Naive B cell (primary cell): ENCODE data around the gene UNK. TPM values are rescaled to one million over a fixed set of nuclear protein-coding genes. Genes with fewer than 3 reads are reported as not detected.

ENCODE experiments used
- ATAC-seq, 2 donors: fragments of 150-1000 bp; cut with Tn5 transposase; 2 replicates each; pipeline ENCODE4 v1.10.0; 2021; ENCODE audit warnings: low read depth in 2 of 2, mild to moderate bottlenecking in 2 of 2, moderate library complexity in 2 of 2
- DNase-seq: peaks from one replicate; pipeline ENCODE4 v3.0.0; 2022
- H3K27ac Mint-ChIP-seq, 6 donors: one replicate each; pipeline ENCODE4 v1.8.0; 2020 to 2022; ENCODE audit warnings: mild to moderate bottlenecking in 6 of 6, mixed read lengths in 6 of 6, moderate library complexity in 5 of 6, inconsistent platforms in 2 of 6
- H3K27me3 Mint-ChIP-seq, 3 donors: one replicate each; pipeline ENCODE4 v1.8.0; 2021 to 2022; ENCODE audit warnings: mixed read lengths in 3 of 3, mild to moderate bottlenecking in 1 of 3
- H3K36me3 Mint-ChIP-seq, 2 donors: one replicate each; pipeline ENCODE4 v1.8.0; 2020 to 2022; ENCODE audit warnings: mixed read lengths in 2 of 2, inconsistent platforms in 1 of 2, mild to moderate bottlenecking in 1 of 2
- H3K4me1 Mint-ChIP-seq, 3 donors: one replicate each; pipeline ENCODE4 v1.8.0; 2020 to 2022; ENCODE audit warnings: mixed read lengths in 3 of 3, inconsistent platforms in 1 of 3, mild to moderate bottlenecking in 1 of 3, moderate library complexity in 1 of 3
- H3K4me3 Mint-ChIP-seq, 8 donors: one replicate each; pipeline ENCODE4 v1.8.0; 2020 to 2022; ENCODE audit warnings: mild to moderate bottlenecking in 8 of 8, mixed read lengths in 8 of 8, moderate library complexity in 8 of 8, inconsistent platforms in 2 of 8
- H3K9me3 Mint-ChIP-seq, 7 donors: one replicate each; pipeline ENCODE4 v1.8.0; 2020 to 2022; ENCODE audit warnings: mixed read lengths in 7 of 7, mild to moderate bottlenecking in 5 of 7, inconsistent platforms in 2 of 7, moderate library complexity in 1 of 7
- polyA plus RNA-seq, 6 donors: library from polyadenylated mRNA; unstranded; fragments of 300-500 nt; fragmentation: Illumina TruSeq; gene quantifications; one replicate each; pipeline ENCODE4 v1.2.3, GENCODE V29; 2021; ENCODE audit warnings: low read depth in 6 of 6

Gene UNK
- polyA plus RNA-seq, 6 donors from 2014 or later = 31.1 to 50.1 (median 37.7) TPM

- Mint-ChIP-seq H3K36me3 (no peaks in the 10 kb centered on the region), H3K27me3 (peaks cover 0 to 20% (median 10%) of the 10 kb centered on the region in 3 donors), H3K4me3 (peak overlapping the region in 2 of 8 donors; percentile 32 to 81), H3K4me1 (peaks cover 20 to 31% (median 23%) of the 10 kb centered on the region in 3 donors), H3K27ac (no peak overlapping the region), H3K9me3 (no peaks in the 10 kb centered on the region)
- no peak for DNase-seq
- ATAC-seq = no peak
Observed at GRCh38 chr17:75874323-75875181, 89.9 kb downstream of the UNK start.

Other genes with a start within 250 kb of the UNK start
- gene MYO15B, start 197.0 kb upstream of the UNK start, polyA plus RNA-seq = 1 to 10 TPM; 2.9 to 5.9 (median 3.5) TPM
- gene SMIM5, start 151.4 kb upstream of the UNK start, polyA plus RNA-seq = 1 to 10 TPM in 2 of 6 donors, under 1 TPM in 2, not detected in 2; 0.24 to 1.3 (median 1.1) TPM
- 10 to 100 TPM in 5 of 6 donors, 1 to 10 TPM in 1; 3.6 to 29.4 (median 16.3) TPM for gene RECQL5, start 117.7 kb upstream of the UNK start, polyA plus RNA-seq
- gene SAP30BP, start 117.5 kb upstream of the UNK start, polyA plus RNA-seq = 100 to 1,000 TPM in 1 of 6 donors, 10 to 100 TPM in 5; 72.3 to 105 (median 95.6) TPM
- 1 to 10 TPM in 2 of 6 donors, under 1 TPM in 2, not detected in 2; 0.67 to 1.6 (median 1.1) TPM for gene ITGB4, start 63.3 kb upstream of the UNK start, polyA plus RNA-seq
- 10 to 100 TPM in 4 of 6 donors, 1 to 10 TPM in 2; 8.3 to 21.9 (median 14.6) TPM for gene GALK1, start 19.6 kb upstream of the UNK start, polyA plus RNA-seq
- 10 to 100 TPM; 11.5 to 31.5 (median 20.5) TPM for gene UNC13D, start 59.6 kb downstream of the UNK start, polyA plus RNA-seq
- gene WBP2, start 70.5 kb downstream of the UNK start, polyA plus RNA-seq = 100 to 1,000 TPM in 2 of 6 donors, 10 to 100 TPM in 4; 73.4 to 134 (median 87.6) TPM
- 1 to 10 TPM in 3 of 6 donors, under 1 TPM in 2, not detected in 1; 0.97 to 2.2 (median 1.7) TPM for gene TRIM47, start 93.8 kb downstream of the UNK start, polyA plus RNA-seq
- 10 to 100 TPM; 15.4 to 33.0 (median 23.4) TPM for gene TRIM65, start 112.1 kb downstream of the UNK start, polyA plus RNA-seq
- gene MRPL38, start 120.1 kb downstream of the UNK start, polyA plus RNA-seq = 10 to 100 TPM; 47.3 to 68.8 (median 59.7) TPM
- gene FBF1, start 156.2 kb downstream of the UNK start, polyA plus RNA-seq = 1 to 10 TPM; 1.5 to 5.0 (median 2.9) TPM
- gene ACOX1, start 194.4 kb downstream of the UNK start, polyA plus RNA-seq = 10 to 100 TPM in 3 of 6 donors, 1 to 10 TPM in 3; 6.4 to 15.5 (median 10.6) TPM
- 10 to 100 TPM; 24.4 to 62.0 (median 31.3) TPM for gene TEN1, start 194.4 kb downstream of the UNK start, polyA plus RNA-seq
- 1 to 10 TPM in 1 of 6 donors, under 1 TPM in 3, not detected in 2; 0.66 to 5.9 (median 0.76) TPM for gene CDK3, start 216.0 kb downstream of the UNK start, polyA plus RNA-seq
- gene EVPL, start 242.5 kb downstream of the UNK start, polyA plus RNA-seq = not detected